ENCODE data around the gene LRMDA.

LRMDA gene

DNA sequence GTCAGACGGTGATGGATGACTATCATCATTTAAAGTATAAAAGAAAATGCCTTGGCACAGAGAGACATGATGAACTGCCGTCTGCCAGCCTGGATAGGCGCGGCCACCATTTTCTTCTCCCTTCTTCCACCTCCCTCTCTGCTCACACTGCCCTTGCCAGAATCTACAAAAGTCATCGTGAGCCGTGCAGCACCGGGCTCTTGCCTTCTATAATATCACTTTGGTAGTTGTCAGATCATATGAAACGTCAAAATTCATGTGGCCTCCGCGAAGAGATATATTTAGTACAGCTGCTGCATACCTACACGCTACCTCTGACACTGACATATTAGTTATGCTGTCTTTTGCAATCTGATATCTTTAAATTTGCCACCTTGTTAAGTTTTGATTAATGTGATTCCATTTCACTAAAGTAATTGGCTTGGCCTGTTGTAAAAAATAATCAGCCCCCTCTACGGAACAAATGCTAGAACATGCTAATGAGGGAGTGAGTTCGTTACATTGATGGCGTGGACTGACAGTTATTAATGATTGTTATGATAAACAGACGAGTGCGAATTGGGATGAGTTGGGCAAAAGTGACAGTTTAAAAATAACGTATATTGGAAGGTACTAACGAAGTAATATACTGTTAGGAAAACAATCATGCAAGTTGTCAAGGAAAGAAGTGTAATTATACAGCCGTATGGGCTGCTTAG, 214.9 kb downstream of the LRMDA start:
- DNase-seq (ENCODE audit: low read depth), result no peak

DNA sequence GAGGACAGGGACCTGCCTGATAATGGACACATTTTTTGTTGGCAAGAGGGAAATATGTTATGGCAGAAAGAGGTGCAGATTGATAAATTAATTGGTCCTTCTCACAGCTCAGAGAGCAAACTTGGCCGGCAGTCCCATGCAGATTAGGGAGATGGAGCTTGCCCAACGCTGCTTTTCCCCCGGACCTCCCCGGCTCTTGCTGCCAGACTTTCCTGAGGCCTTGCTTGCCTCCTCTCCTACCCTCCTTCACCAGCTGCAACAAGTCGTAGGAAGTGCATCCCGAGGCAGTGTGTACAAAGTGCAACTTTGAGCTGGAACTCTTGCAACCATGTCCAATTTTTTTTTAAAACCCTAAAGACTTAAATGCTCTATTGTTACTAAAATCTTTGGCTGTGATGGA, 215.5 kb downstream of the LRMDA start:
- no peak for DNase-seq (ENCODE audit: low read depth)

DNA sequence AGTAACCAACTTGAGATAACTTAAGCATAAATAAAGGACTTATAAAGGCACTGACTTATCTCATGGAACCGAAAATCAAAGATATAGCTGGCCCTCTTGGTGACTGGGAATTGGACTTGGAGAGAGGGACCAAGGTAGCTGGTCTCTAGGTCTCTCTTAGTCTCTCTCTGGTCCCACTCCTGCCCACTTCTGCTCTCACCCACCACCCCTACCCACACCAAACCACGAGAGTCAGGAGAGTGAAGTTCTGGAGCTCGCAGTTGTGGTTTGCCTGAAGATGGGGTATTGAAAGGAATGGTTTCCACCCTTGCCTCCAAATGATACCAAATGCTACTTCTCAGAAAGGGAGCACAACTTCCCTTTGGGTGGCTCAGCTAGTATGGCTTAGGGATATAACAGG, 216.3 kb downstream of the LRMDA start:
- DNase-seq (ENCODE audit: low read depth), result no peak

DNA sequence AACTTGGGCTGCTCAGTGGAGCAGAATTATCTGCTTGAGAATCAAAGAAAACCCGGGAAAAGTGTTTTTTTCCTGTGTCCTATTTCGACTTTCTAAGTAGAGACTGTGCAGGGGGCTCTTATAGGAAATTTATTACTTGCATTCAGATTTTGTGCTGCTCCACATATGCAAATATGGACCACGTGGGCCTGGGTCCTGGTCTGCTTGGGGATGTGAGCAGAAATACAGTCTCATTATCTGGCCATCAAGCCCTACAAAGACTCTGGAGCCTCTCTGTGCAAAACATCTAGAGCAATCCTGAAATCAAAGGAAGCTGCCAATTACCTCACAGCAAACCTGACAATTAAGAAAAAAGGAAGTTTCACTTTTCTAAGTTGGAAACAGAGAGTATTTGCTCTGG, 216.9 kb downstream of the LRMDA start:
- no peak for DNase-seq (ENCODE audit: low read depth)

DNA sequence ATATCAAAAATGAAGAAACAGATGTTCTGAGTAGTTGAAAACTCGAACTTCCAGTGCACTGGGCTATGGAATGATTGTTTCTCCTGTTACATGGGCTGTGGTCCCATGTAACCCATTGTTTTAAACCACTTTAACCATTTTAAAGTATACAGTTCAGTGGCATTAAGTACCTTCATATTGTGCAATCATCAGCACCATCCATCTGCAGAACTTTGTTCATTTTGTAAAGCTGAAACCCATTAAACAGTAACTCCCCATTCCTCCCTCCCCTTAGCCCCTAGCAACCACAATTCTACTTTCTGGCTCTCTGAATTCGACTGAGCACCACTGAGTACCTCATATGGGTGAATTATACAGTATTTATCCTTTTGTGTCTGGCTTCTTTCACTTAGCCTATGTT, 217.4 kb downstream of the LRMDA start:
- DNase-seq (ENCODE audit: low read depth), result no peak

DNA sequence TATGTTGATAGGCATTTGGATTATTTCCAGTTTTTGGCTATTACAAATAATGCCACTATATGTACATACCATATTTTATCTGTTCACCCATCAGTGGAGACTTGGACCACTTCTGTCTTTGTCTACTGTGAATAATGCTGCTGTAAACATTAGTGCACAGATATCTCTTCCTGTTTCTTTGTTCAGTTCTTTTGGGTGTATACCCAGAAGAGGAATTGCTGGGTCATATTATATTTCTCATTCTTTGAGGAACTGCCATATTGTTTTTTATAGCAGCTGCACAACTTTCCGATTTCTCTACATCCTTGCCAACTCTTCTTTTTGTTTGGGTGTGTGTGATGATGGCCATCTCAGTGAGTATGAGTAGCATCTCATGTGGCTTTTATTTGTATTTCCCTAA, 218.0 kb downstream of the LRMDA start:
- no peak for DNase-seq (ENCODE audit: low read depth)

DNA sequence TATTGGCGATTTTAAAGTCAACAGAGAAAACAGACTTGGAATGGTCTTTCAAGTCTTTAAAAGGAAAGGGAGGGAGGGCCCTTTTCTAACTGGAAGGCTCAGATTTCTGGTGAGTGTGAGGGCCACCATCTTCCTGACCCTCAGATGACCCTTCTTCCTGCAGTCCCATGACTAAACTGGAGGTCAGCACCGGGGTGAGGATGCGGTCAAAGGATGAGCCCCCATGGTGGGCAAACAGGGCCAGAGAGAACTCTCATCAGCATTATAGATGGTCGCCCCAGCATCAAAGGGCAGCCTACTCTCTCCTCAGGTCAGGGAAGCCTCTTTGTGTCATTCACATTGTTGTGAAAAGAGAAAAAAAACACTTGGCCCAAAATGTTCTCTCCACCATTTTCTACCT, 219.2 kb downstream of the LRMDA start:
- no peak for DNase-seq (ENCODE audit: low read depth)

DNA sequence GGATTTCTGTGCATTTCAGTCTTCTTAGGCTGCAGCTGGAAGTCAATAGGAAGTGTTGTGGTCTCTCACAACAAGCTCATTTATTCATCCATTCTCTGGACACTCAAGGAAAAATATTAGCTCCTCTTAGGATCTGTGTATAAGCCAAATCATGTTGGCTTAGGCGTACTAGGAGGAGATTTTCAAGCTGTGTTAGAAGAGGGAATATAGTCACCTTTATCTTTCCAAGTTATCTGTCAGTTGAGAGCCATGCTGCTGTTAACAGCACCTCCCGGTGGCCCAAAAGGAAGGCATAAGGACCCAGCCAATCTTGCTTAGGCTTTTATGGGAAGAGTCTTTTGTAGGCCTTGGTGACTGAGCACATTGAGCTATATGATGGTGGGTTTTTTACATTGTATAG, 220.0 kb downstream of the LRMDA start:
- DNase-seq (ENCODE audit: low read depth), result no peak

DNA sequence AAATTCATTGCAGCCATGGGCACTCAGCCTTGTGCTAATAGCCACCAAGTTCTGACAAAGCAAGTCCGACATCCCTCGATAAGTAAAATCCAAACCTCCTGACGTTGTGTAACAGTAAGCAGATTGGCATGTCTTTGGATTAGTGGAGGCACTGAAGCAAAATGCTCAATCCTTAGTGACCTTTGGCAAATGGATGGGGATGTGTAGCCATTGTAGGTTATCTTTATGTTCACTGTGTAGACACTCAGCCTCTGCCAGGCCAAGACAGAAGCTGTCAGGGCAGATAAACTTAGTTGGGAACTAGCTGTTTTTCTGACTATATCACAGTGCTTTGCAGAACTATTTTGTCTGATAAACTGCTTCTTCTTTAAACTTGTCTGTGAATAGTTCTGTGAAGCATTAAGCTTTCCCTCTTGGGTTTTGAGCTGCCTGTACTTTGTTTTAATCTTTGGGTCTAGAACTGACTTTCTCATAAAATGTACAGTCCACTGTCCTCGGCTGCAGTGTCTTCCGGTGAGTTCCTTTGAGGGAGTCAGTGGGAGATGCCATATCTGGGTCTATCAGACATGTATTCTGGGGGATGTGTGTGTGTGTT, 220.8 kb downstream of the LRMDA start:
- DNase-seq (ENCODE audit: low read depth), result no peak

DNA sequence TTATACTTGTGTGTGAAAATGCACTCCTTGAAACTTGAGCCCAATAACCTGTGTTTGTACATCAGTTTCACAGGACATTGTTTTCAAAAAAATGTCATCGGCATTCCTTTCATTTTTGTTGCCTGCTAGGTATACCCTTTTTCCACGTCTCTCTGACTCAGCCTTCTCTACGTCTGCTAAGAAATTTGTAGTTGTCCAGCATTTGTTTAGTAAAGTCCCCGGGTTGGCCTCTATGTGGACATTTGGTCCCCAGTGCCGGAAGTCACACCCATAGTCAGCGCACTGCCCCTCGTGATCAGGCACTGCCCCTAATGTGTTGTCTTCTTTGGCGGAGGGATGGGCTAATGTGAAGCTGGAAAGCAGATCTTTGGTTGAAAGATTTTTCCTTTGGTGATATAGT, 222.3 kb downstream of the LRMDA start:
- no peak for DNase-seq (ENCODE audit: low read depth)

DNA sequence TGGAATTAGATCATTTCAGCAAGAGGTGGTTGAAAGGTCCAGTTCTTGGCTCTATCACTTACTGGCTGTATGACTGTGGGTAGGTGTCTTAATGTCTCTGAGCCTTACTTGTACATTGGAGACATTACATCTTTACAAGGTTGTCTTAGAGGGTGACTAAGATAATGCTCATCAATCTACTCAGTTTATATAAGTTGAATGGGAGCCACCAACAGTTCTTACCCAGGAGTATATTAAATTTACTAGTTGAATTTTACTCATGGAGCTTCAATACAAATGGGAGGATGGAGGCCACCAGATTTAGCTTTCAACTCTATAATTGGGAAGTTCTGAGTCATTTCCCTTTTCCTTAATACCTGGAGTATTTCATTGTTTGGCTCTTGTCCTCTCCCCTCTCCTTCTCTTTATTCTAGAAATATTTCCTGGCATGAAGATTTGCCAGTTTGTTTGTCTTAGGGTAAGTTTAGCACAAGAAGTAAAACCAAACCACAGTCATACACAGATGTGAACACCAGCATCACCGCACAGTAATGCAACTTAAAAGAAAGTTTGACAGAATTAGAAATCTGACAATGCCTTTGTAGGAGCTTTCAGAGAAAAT, 222.8 kb downstream of the LRMDA start:
- DNase-seq (ENCODE audit: low read depth), result no peak

DNA sequence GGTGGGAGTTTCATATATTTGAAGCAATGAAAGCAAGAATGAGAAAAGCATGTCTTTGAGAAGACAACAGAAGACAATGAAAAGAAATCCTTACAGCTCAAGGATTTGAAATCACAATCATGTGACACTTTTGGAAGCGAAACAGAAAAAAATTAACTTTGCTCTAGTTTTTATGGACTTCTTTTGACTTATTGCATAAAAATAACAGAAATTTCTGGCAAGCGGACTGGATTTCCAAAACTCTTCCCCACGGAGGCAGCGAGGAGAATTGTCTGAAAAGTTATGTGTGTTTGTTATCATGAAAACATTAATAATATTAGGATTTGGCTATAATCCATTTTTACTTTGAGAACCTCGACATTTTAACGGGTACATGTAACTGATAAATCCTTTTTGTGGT, 223.3 kb downstream of the LRMDA start:
- no peak for DNase-seq (ENCODE audit: low read depth)

DNA sequence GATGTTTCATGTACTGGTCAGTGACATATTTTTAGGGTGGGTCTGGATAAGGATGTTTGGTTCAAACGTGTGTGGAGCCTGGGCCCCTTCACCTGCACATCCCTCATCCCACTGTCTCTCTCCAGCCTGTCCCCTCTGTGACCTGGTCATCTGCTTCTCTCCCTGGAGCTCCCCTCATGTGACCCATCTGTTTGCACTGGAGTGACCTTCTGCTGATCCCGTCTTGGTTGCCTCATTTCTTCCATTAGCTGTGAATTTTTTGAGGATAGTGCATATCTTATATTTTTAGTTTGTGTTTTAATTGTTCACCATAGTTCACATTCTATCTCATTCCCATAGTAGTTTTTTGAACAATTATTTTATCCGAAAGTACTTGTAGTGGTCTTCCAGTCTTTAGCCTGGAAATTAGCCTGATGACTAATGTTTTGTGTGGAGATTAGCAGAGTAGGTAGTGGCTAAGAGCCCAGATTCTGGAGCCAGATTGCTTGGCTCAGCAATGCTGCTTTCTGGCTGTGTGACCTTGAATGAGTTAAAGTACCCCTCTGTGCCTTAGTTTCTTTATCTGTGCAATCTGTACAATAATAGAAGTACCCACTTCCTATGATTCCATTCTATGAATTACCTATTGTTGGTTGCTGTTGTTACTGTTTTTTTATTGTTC, 224.5 kb downstream of the LRMDA start:
- DNase-seq (ENCODE audit: low read depth), result no peak

DNA sequence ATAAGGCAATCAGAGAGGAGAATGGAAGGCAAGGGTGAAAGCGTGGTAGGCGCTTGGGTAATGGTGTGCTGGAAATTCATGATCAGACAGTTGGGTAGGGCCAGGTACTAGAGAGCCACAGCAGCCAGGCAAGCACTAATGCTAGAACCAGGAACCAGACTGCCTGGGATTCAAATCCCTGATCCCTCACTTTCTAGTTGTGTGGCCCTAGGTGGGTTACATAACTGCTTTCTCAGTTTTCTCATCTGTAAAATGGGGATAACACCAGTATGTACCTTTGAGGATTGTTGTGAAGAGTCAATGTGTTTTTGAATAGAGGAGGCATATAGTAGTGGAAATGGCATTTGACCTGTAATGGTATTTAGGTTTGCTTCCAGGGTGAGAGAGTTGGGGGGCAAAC, 225.9 kb downstream of the LRMDA start:
- no peak for DNase-seq (ENCODE audit: low read depth)

DNA sequence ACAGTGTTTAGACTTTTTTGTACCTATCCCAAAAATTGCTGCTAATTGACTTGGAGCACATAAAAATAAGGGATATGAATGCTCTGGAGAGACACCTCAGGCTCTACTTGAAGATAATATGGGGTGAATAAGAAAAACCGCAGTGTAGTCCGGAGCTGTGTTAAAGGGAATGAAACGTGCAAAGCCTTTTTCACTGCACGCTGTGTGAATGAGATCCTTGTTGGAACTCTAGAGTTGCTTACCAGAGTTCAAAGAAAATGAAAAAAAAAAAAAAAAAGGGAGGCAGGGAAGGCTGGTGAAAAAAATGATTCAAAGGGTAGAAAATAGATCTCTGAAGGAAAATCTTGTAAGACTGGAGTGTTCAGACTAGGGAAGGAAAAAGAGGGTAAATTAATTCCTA, 226.6 kb downstream of the LRMDA start:
- no peak for DNase-seq (ENCODE audit: low read depth)

DNA sequence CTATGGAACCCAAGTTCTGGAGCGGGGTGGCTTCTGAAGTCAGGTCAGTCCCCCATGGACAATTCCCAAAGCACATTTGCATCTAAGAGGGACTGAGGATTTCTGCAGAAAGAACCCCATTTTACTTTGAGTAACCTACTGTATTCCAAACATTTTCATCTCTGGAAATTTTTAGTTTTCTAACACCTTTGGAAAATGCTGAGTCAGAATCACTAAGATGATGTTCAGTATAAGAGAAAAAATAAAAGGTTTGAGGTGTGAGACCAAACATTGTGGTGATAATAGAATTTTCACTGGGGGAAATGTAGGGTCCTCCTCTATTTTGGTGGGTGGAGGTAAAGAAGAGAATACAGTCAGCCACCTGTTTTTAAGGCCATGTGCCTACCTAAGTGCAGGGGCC, 227.1 kb downstream of the LRMDA start:
- no peak for DNase-seq (ENCODE audit: low read depth)

DNA sequence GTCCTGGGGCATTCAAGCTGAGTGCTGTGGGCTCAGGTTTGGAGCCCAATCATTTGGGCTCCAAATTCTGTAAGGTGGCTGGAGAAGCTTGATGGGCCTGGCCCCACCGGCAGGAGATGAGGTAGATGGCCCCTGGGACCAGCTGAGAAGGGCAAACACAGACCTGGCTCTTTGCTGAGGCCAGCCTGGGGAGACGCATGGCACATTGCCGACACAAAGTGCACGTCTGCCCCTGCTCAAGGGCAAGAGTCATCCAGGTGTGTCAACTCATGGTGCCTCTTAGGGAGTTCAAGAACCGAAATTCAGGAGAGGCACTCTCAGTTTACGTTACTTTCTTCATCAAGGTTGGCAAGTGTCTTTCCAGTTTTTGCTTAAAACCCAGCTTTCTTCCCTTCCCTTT, 227.5 kb downstream of the LRMDA start:
- DNase-seq (ENCODE audit: low read depth), result no peak

DNA sequence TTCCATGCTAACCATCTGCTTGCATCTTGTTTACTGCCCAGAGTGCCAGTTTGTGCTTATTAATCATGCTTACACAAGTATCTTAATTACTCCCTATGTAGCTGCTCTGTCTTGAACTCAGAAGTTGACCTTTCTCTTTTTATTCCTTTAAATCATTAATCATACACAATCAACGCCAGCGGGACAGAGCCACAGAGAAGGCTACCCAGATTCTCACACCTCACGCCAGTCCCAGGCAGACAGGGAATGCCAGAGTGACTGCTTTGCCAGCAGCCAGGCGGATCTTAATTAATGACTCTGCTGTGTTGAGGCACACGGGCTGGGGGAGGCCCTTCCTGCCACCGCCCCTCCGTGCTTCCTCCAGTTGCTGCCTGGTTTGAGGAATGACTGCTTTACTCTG, 229.4 kb downstream of the LRMDA start:
- DNase-seq (ENCODE audit: low read depth), result no peak

DNA sequence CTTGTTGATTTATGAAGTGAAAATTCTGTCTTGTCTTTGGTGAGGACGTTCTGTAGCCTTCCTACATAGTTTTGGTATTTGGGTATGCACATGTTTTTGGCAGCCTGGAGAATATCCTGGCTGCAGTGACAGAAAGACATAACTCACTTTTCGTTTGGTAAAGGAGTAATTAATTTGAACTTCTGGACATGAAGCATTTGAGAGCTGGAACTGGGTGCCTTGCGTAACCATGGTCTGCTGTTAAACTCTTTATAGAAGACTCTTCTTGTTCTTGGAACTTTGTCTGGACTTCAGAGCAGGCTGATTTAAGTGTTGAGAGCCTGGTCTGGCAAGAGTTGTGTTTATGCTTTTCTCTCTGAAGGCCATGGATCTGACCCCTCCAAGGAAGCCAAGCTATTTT, 231.3 kb downstream of the LRMDA start:
- no peak for DNase-seq (ENCODE audit: low read depth)

DNA sequence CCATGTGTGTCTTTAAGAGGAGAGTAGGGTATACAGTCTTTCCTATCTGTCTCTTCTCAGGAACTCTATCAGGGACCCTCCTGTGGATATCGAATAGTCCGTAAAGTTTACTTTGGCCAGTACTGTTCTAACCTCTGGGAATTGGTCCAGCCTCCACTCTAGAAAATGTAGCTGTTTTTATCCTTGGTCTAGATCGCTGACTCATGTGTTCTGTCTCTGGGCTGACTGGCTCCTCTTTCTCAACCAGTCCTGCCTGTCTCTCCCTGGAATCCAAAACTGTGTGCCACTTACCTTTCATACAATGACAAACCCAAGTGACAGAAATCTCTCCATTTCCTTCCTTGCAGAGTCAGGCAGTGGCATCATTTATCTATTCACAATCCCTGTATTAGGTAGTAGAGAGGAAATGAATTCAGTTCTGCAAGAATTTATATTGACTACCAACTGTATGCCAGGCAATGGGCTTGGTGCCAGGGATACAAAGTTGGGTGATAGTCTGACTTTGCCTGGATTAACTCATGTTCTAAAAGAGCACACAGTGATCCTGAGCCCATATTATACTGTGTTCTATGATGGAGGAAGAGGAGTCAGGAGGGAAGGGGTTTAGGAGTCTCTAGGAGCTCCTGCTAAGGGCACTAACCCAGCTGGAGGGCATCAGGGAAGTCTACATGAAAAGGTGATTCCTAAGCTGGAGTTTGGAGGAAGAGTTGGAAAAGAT, 232.7 kb downstream of the LRMDA start:
- no peak for DNase-seq (ENCODE audit: low read depth)

DNA sequence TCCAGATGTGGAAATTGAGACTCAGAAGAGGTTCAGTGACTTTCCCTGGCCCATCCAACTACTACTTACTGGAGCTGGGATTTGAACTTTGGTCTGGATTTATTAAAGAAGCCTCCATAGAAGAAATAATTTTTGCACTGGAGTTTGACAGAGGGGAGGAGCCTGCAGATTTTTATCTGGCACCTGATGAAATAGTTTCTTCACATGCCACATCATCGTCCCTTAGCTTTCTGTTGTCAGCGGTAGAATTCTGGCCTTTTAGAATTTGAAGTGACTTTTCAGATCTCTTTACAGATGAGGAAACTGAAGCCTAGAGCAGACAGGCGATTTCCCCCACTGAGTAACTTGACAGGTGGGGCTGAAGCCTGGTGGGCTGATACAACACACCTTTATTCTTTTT, 233.5 kb downstream of the LRMDA start:
- no peak for DNase-seq (ENCODE audit: low read depth)

DNA sequence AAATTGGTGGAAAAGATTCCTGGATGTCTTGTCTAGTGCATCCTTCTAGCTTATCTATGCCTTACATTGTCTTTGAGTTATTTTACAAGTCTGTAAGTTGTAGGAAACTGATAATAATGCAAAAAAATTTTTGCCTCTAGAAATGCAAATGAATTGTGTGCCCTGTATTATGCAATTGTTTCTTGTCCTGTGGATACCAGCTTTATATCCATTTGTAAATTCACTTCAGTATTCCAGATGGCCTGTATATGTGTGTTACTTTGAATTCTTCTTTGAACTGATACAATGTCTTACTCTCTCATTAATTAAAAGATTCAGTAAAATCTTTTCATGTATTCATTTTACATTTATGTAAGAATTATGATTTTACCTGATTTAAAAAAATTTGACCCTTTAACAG, 234.3 kb downstream of the LRMDA start:
- no peak for DNase-seq (ENCODE audit: low read depth)
